Measurements from ENCODE around the gene LTB.

- no peak for TF ChIP-seq RAD21 (IDR thresholded peaks at IDR 0.05; ENCODE audit: low read length)
- TF ChIP-seq CTCF (conservative IDR thresholded peaks at IDR 0.05; ENCODE audit: low read depth, low read length) = no peak
- TF ChIP-seq MXI1 (IDR thresholded peaks at IDR 0.05; ENCODE audit: borderline replicate concordance, low read depth, low read length) = no peak
- TF ChIP-seq RFX5 (IDR thresholded peaks at IDR 0.05; ENCODE audit: low read depth, low read length) = no peak
- no peak for TF ChIP-seq SMC3 (IDR thresholded peaks at IDR 0.05; ENCODE audit: low read depth, low read length)
- no peak for TF ChIP-seq POLR2A (IDR thresholded peaks at IDR 0.05; ENCODE audit: low read depth, low read length)
- TF ChIP-seq CHD1 (IDR thresholded peaks at IDR 0.05; ENCODE audit: low read depth, low read length) = no peak
- no peak for TF ChIP-seq FOS (IDR thresholded peaks at IDR 0.05; ENCODE audit: low read depth, low read length)
- no peak for TF ChIP-seq MAZ (IDR thresholded peaks at IDR 0.05; ENCODE audit: borderline replicate concordance, low read depth, low read length)
- no peak for TF ChIP-seq RCOR1 (IDR thresholded peaks at IDR 0.05; ENCODE audit: insufficient replicate concordance, low read length)
- no peak for TF ChIP-seq ELK1 (IDR thresholded peaks at IDR 0.05; ENCODE audit: borderline replicate concordance, low read depth, low read length)
- no peak for TF ChIP-seq CEBPB (IDR thresholded peaks at IDR 0.05; ENCODE audit: low read depth, low read length)
These were observed 7.8 kb downstream of the LTB start for GRCh38 chr6:31574106-31575061.
